GM12878 (cell line): ENCODE measurements around the gene LGALS9. TPM values are rescaled to one million over a fixed set of nuclear protein-coding genes. Genes with fewer than 3 reads are reported as not detected.
"Not testable (repeated sequence)": the region's sequence is repeated elsewhere in the genome, so short reads cannot be mapped to it uniquely, and the experiment has no call there.

Experiments used
- ATAC-seq: fragments of 200-7000 bp; cut with Tn5 transposase; 3 replicates; pipeline ENCODE4 v1.9.1; 2020; ENCODE audit warnings: mild to moderate bottlenecking, moderate library complexity
- BruUV-seq: library from RNA; stranded (reverse); fragments of 400-500 nt; replicated peaks from 2 replicates; lab custom pipeline; 2021; lab: Mats Ljungman, UMichigan
- CTCF ChIA-PET: fragments of 300-600 bp; sonication (Branson Sonifier 250); formaldehyde crosslinking; extraction: SDS; loops from one replicate; lab custom pipeline; 2021; ENCODE audit warnings: inconsistent platforms; lab: Yijun Ruan, JAX
- POLR2A ChIA-PET: fragments of 350-600 bp; formaldehyde crosslinking; extraction: SDS; loops from one replicate; lab custom pipeline; 2021; ENCODE audit warnings: inconsistent platforms; lab: Charles Lee
- RAD21 ChIA-PET: fragments of 300-600 bp; sonication (Branson Sonifier 250); formaldehyde crosslinking; loops from one replicate; lab custom pipeline; 2023; ENCODE audit warnings: antibody characterized with exemption; ENCODE audit not compliant: unreplicated experiment; lab: Charles Lee
- SMC1A ChIA-PET: fragments of 300-600 bp; sonication (Branson Sonifier 250); formaldehyde crosslinking; loops from one replicate; lab custom pipeline; 2023; ENCODE audit not compliant: unreplicated experiment, uncharacterized antibody; lab: Charles Lee
- DNase-seq: peaks from one replicate; pipeline ENCODE4 v3.0.0-alpha.2; 2011; ENCODE audit warnings: low read depth, low spot score
- FAIRE-seq: peaks from 3 replicates; lab custom pipeline; 2011; peaks lifted over from hg19 to GRCh38; lab: Jason Lieb, UNC
- H2AFZ ChIP-seq: 2 replicates; pipeline ENCODE4 v1.6.0; 2011; ENCODE audit warnings: low read depth, low read length, control low read depth; ENCODE audit not compliant: control insufficient read depth
- H3K27ac ChIP-seq: 2 replicates; pipeline ENCODE4 v1.5.1; 2011; ENCODE audit warnings: control low read depth; ENCODE audit not compliant: control insufficient read depth, insufficient read depth
- H3K27me3 ChIP-seq, 2 experiments: replicated peaks in 1 of 2; 2 replicates each; pipeline versions ENCODE4 v1.6.0 to v1.6.1; 2011; ENCODE audit warnings: low read length in 1 of 2; ENCODE audit not compliant: control insufficient read depth in 2 of 2, insufficient read depth in 2 of 2
- H3K36me3 ChIP-seq, 2 experiments: 2 replicates each; pipeline ENCODE4 v1.5.1; 2011; ENCODE audit warnings: low read length in 1 of 2; ENCODE audit not compliant: control insufficient read depth in 2 of 2, insufficient read depth in 2 of 2
- H3K4me1 ChIP-seq: 2 replicates; pipeline ENCODE4 v1.6.1; 2011; ENCODE audit warnings: mild to moderate bottlenecking, low read length, moderate library complexity, mixed read lengths; ENCODE audit not compliant: control insufficient read depth, insufficient read depth
- H3K4me2 ChIP-seq: 2 replicates; pipeline ENCODE4 v1.6.0; 2011; ENCODE audit warnings: control low read depth; ENCODE audit not compliant: control insufficient read depth, insufficient read depth
- H3K4me3 ChIP-seq: fragments of 200-600 bp; sonication (generic); 2 replicates; pipeline ENCODE4 v1.5.1; 2016
- H3K79me2 ChIP-seq: 2 replicates; pipeline ENCODE4 v1.6.0; 2011; ENCODE audit warnings: low read length; ENCODE audit not compliant: control insufficient read depth, insufficient read depth
- H3K9ac ChIP-seq: 2 replicates; pipeline ENCODE4 v1.8.0; 2011; ENCODE audit warnings: low read length, control low read depth, mixed read lengths; ENCODE audit not compliant: control insufficient read depth, insufficient read depth
- H3K9me3 ChIP-seq: replicated peaks from 3 replicates; pipeline ENCODE4 v1.5.1; 2011; ENCODE audit warnings: mild to moderate bottlenecking, low read length; ENCODE audit not compliant: control insufficient read depth, insufficient read depth
- H4K20me1 ChIP-seq: 2 replicates; pipeline ENCODE4 v1.6.0; 2011; ENCODE audit not compliant: control insufficient read depth, insufficient read depth
- EZH2 ChIP-seq: IDR thresholded peaks from 2 replicates; pipeline ENCODE4 v1.6.1; 2012; ENCODE audit warnings: low read depth, mild to moderate bottlenecking, control low read depth, inconsistent platforms, low read length, borderline replicate concordance; ENCODE audit not compliant: control insufficient read depth
- MAX ChIP-seq: IDR thresholded peaks from 2 replicates; pipeline ENCODE4 v1.6.1; 2012; ENCODE audit warnings: low read depth, low read length, improper control_type of control experiment
- MXI1 ChIP-seq: fragments of 150-350 bp; IDR thresholded peaks from 2 replicates; pipeline ENCODE4 v1.6.1; 2011; ENCODE audit warnings: low read depth, mild to moderate bottlenecking, inconsistent platforms, low read length, improper control_type of control experiment
- POLR2A ChIP-seq: IDR thresholded peaks from 2 replicates; pipeline ENCODE4 v1.6.1; 2011; ENCODE audit warnings: low read depth, mild to moderate bottlenecking, low read length
- RB1 ChIP-seq: fragments of 450-650 bp; formaldehyde crosslinking; IDR thresholded peaks from 2 replicates; pipeline ENCODE4 v1.6.1; 2017; ENCODE audit warnings: mild to moderate bottlenecking, borderline replicate concordance
- WRNIP1 ChIP-seq: IDR thresholded peaks from 2 replicates; pipeline ENCODE4 v1.6.1; 2011; ENCODE audit warnings: low read depth, low read length, improper control_type of control experiment, borderline replicate concordance
- ZBTB11 ChIP-seq: fragments of 450-650 bp; formaldehyde crosslinking; IDR thresholded peaks from 2 replicates; pipeline ENCODE4 v1.5.0; 2022; ENCODE audit warnings: mild to moderate bottlenecking, missing genetic modification characterization
- WGBS: methylation state at CpG from one replicate; pipeline ENCODE4 v1.1.6; 2016; ENCODE audit warnings: low lambda C conversion rate; ENCODE audit not compliant: insufficient replicate concordance, insufficient coverage; ENCODE audit errors: missing lambda C conversion rate; 5-methylcytosine and 5-hydroxymethylcytosine counted together
- in situ Hi-C: fragments of 300-500 bp; cut with MboI; formaldehyde crosslinking; loops from 9 replicates; pipeline ENCODE4 v1.14.3; 2018; ENCODE audit warnings: mixed read lengths
- intact Hi-C: fragments of 100-400 bp; cut with micrococcal nuclease; formaldehyde crosslinking; loops from one replicate; pipeline ENCODE4 v1.14.2; 2022; ENCODE audit not compliant: unreplicated experiment
- polyA plus RNA-seq, 11 experiments: library from polyadenylated mRNA; depleted of rRNA in 4 of 11; unstranded in 6 of 11; stranded (reverse) in 5 of 11; fragments of >200 nt; fragmentation: Nextera tagmentation in 4 of 11; fragmentation: Illumina TruSeq in 1 of 11; extraction: Ambion mirVana in 4 of 11; extraction: Trizol in 1 of 11; gene quantifications; 1 replicate in 1 of 11; 2 replicates in 10 of 11; pipeline versions ENCODE4 v1.2.1 to v1.2.3, GENCODE V29; 2011 to 2016; ENCODE audit warnings: inconsistent platforms in 2 of 11, missing spikeins in 2 of 11, low read depth in 1 of 11
- total RNA-seq, 4 experiments: library from RNA; depleted of rRNA in 3 of 4; stranded (reverse); fragments of >200 nt in 3 of 4; fragmentation: Illumina TruSeq in 1 of 4; extraction: Trizol in 1 of 4; gene quantifications; 2 replicates each; pipeline versions ENCODE4 v1.2.1 to v1.2.3, GENCODE V29; 2013 to 2021
- TF ChIP-seq, protein P1 (sequence below): fragments of 450-650 bp; IDR thresholded peaks from 2 replicates; pipeline ENCODE4 v1.6.1; 2018; ENCODE audit warnings: mild to moderate bottlenecking, low read depth, moderate library complexity; ENCODE audit not compliant: partially characterized antibody
- TF ChIP-seq, protein P2 (sequence below): IDR thresholded peaks from 2 replicates; pipeline ENCODE4 v1.6.1; 2011; ENCODE audit warnings: low read depth, low read length, improper control_type of control experiment, borderline replicate concordance

LGALS9 gene
- total and polyA plus RNA-seq, 10 of the 15 experiments (the other 5 are each of a cell fraction or from before 2014, with no cell fraction given) = 22.5 to 294 (median 155) TPM

DNA sequence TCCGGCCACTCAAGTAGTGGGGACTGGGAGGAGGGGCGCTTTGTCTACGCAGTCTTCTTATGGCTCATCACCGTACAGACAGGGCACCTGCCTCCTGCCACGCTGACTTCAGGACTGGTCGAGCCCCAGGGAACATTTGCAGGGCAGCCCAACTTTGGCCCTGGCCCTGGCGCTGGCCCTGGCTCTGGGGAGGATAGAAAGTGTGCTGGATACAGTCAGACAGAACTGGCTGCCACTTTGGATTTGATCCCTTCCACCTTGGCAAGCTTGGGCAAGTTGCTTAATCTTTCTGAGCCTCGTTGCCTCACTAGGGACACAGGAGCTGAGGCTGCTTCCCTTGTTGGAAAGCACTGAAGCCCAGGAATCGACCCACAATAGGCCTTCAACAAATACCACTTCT, 13.6 kb downstream of the LGALS9 start:
- CTCF ChIA-PET = interaction anchor here (0.8 to 1.0 kb wide), 2 partner anchors 10 to 33 kb away, joined by 3 read pairs; no protein-coding TSS in a partner anchor
- no TSS peak for BruUV-seq
- H3K4me1 ChIP-seq = no peaks in the 10 kb centered on the region
- no peak overlapping the region for H3K9ac ChIP-seq
- no peak overlapping the region for H3K27ac ChIP-seq
- no peaks in the 10 kb centered on the region for H3K27me3 ChIP-seq
- intact Hi-C loops = no loop called here
- H4K20me1 ChIP-seq = no peaks in the 10 kb centered on the region
- no peak overlapping the region for H3K4me2 ChIP-seq
- H3K4me3 ChIP-seq = no peak overlapping the region
- ATAC-seq = no peak
- peaks cover 9 to 14% of the 10 kb centered on the region in 2 experiments for H3K36me3 ChIP-seq
- no peak overlapping the region for H2AFZ ChIP-seq
- TF ChIP-seq ZBTB11 (CRISPR knock-in tag) (no peak), WRNIP1 (no peak), MXI1 (no peak), RB1 (no peak), MAX (no peak), POLR2A (0 out of 2 replicates have a peak, but pooled peaks have one; percentile 0), EZH2 (no peak)
- TF ChIP-seq, protein P1, sequence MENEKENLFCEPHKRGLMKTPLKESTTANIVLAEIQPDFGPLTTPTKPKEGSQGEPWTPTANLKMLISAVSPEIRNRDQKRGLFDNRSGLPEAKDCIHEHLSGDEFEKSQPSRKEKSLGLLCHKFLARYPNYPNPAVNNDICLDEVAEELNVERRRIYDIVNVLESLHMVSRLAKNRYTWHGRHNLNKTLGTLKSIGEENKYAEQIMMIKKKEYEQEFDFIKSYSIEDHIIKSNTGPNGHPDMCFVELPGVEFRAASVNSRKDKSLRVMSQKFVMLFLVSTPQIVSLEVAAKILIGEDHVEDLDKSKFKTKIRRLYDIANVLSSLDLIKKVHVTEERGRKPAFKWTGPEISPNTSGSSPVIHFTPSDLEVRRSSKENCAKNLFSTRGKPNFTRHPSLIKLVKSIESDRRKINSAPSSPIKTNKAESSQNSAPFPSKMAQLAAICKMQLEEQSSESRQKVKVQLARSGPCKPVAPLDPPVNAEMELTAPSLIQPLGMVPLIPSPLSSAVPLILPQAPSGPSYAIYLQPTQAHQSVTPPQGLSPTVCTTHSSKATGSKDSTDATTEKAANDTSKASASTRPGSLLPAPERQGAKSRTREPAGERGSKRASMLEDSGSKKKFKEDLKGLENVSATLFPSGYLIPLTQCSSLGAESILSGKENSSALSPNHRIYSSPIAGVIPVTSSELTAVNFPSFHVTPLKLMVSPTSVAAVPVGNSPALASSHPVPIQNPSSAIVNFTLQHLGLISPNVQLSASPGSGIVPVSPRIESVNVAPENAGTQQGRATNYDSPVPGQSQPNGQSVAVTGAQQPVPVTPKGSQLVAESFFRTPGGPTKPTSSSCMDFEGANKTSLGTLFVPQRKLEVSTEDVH = no peak
- TF ChIP-seq, protein P2, sequence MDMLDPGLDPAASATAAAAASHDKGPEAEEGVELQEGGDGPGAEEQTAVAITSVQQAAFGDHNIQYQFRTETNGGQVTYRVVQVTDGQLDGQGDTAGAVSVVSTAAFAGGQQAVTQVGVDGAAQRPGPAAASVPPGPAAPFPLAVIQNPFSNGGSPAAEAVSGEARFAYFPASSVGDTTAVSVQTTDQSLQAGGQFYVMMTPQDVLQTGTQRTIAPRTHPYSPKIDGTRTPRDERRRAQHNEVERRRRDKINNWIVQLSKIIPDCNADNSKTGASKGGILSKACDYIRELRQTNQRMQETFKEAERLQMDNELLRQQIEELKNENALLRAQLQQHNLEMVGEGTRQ = no peak
- TF ChIP-seq, all 136 proteins: peak for 1
- FAIRE-seq = no peak
- ChIA-PET POLR2A (no interaction called here), RAD21 (no interaction called here), SMC1A (no interaction called here)
- H3K79me2 ChIP-seq = no peaks in the 10 kb centered on the region
- in situ Hi-C loops = no loop called here
- no peaks in the 10 kb centered on the region for H3K9me3 ChIP-seq
- no peak for DNase-seq
- WGBS = 89% methylated on average over 9 of the region's 9 CpGs

DNA sequence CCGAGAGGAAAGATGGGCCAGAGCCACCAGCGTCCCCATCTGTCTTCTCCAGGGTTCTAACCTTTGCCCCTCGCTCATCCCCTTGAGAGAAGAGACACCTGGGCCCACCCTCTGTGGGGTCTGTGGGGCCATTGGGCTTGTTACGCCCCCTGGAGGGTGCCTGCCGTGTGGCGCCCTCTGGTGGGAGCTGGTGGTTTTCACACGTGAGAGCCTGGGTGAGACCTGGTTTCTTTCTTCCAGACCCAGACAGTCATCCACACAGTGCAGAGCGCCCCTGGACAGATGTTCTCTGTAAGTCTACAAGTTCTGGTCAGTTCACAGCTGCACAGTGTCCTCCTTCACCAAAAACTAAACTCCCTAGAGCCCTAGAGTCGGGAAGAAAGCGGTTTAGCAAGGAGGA, 14.6 kb downstream of the LGALS9 start:
- H3K79me2 ChIP-seq, H3K27me3 ChIP-seq, DNase-seq, H3K27ac ChIP-seq, H2AFZ ChIP-seq, H3K4me1 ChIP-seq, BruUV-seq, intact Hi-C loops, POLR2A ChIA-PET, H3K4me2 ChIP-seq, in situ Hi-C loops, H4K20me1 ChIP-seq, H3K9me3 ChIP-seq, H3K4me3 ChIP-seq, SMC1A ChIA-PET, H3K9ac ChIP-seq: not testable (repeated sequence)
- RAD21 ChIA-PET = interaction anchor here (1.2 kb wide), 1 partner anchor 43 kb away, joined by 3 read pairs; no protein-coding TSS in a partner anchor
- peaks cover 6 to 14% of the 10 kb centered on the region in 2 experiments for H3K36me3 ChIP-seq
- FAIRE-seq (peak; percentile 78), ATAC-seq (peak; percentile 87)
- CTCF ChIA-PET = interaction anchor here (1.1 to 1.8 kb wide), 4 partner anchors 11 to 410 kb away, joined by 3 to 7 read pairs (median 4); no protein-coding TSS in a partner anchor
- WGBS = 67% methylated on average over 3 of the region's 10 CpGs
